BE2C (cell line): ENCODE results near the gene CCM2L.
A peak's percentile ranks its signal among the peaks of the same experiment; 100 is the strongest.

Experiments used
- DNase-seq: peaks from one replicate; pipeline ENCODE4 v3.0.0-alpha.2; 2020
- H3K27me3 ChIP-seq: fragments of 250-450 bp; sonication (Bioruptor Pico); 2 replicates; pipeline ENCODE4 v1.5.1; 2020; ENCODE audit warnings: mild to moderate bottlenecking
- H3K36me3 ChIP-seq: fragments of 250-450 bp; sonication (Bioruptor Pico); 2 replicates; pipeline ENCODE4 v1.5.1; 2020; ENCODE audit warnings: mild to moderate bottlenecking
- H3K4me1 ChIP-seq: fragments of 250-450 bp; sonication (Bioruptor Pico); 2 replicates; pipeline ENCODE4 v1.5.1; 2020
- H3K4me3 ChIP-seq: 2 replicates; pipeline ENCODE4 v1.5.1; 2011; ENCODE audit warnings: low read depth, low read length
- H3K9me3 ChIP-seq: fragments of 250-450 bp; sonication (Bioruptor Pico); 2 replicates; pipeline ENCODE4 v1.5.1; 2020
- CTCF ChIP-seq: IDR thresholded peaks from 2 replicates; pipeline ENCODE4 v1.5.1; 2012; ENCODE audit warnings: mild to moderate bottlenecking, low read depth, low read length

CCM2L gene

GRCh38 chr20:32024683-32025295, 14.6 kb downstream of the CCM2L start:
- Histone ChIP-seq H3K36me3 (no peaks in the 10 kb centered on the region), H3K9me3 (no peaks in the 10 kb centered on the region), H3K4me3 (no peak overlapping the region), H3K27me3 (no peaks in the 10 kb centered on the region), H3K4me1 (no peaks in the 10 kb centered on the region; the same call in 1 of the 2 replicates)
- TF ChIP-seq CTCF: 0 out of 2 replicates have a peak, but pooled peaks have one; percentile 7
- DNase-seq: no peak

GRCh38 chr20:32027643-32028042, 17.4 kb downstream of the CCM2L start:
- no peak overlapping the region for H3K4me3 ChIP-seq
- no peak for DNase-seq
- H3K27me3 ChIP-seq: peaks cover 10% of the 10 kb centered on the region
- no peaks in the 10 kb centered on the region for H3K9me3 ChIP-seq
- H3K36me3 ChIP-seq: no peaks in the 10 kb centered on the region
- no peak for TF ChIP-seq CTCF
- no peaks in the 10 kb centered on the region; the same call in none of the 2 replicates for H3K4me1 ChIP-seq

DNA sequence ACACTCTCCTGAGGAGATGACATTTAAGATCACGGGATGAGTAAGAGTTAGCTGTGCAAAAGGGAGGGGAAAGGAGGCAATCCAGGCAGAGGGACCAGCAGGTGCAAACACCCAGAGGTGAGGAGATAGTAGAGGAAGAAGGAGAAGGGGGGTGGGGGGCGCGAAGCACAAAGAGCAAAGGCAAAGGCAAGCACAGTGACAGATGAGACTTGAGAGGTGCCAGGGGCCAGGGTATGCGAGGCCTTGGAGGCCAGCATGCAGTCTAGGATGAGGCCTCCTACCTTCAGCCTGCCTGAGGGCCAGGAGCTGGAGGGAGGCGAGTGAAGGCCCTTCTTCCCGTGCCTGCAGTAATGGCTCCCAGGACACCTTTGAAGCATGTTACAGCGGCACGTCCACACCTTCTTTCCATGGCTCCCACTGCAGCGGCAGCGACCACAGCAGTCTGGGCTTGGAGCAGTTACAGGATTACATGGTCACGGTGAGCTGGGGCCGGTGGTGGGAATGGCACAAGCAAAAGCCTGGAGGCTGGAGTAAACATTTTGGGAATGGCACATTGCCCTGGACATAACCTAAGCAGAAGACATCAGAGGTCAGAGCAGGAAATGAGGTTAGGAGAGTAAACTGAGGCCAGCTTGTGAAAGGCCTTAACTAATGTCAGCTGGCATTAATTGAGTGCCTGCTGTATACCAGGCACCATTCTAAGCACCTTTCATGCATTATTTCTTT, 18.6 kb downstream of the CCM2L start:
- no peaks in the 10 kb centered on the region; the same call in none of the 2 replicates for H3K4me1 ChIP-seq
- H3K27me3 ChIP-seq: peaks cover 22% of the 10 kb centered on the region
- H3K36me3 ChIP-seq: no peaks in the 10 kb centered on the region
- no peaks in the 10 kb centered on the region for H3K9me3 ChIP-seq
- H3K4me3 ChIP-seq: no peak overlapping the region; the same call in 1 of the 2 replicates
- no peak for TF ChIP-seq CTCF
- DNase-seq: peak; percentile 55

GRCh38 chr20:32029561-32029960, 19.3 kb downstream of the CCM2L start:
- TF ChIP-seq CTCF: no peak
- no peaks in the 10 kb centered on the region for H3K9me3 ChIP-seq
- no peak overlapping the region for H3K4me3 ChIP-seq
- H3K27me3 ChIP-seq: peaks cover 29% of the 10 kb centered on the region
- H3K36me3 ChIP-seq: no peaks in the 10 kb centered on the region
- no peaks in the 10 kb centered on the region; the same call in none of the 2 replicates for H3K4me1 ChIP-seq
- no peak for DNase-seq

GRCh38 chr20:32031007-32031958, 21.0 kb downstream of the CCM2L start:
- H3K27me3 ChIP-seq: peaks cover 47% of the 10 kb centered on the region
- H3K4me3 ChIP-seq: peak overlapping the region; percentile 44
- no peaks in the 10 kb centered on the region; the same call in none of the 2 replicates for H3K4me1 ChIP-seq
- TF ChIP-seq CTCF: peak; percentile 90
- no peaks in the 10 kb centered on the region for H3K36me3 ChIP-seq
- H3K9me3 ChIP-seq: no peaks in the 10 kb centered on the region
- DNase-seq: peak; percentile 89
